GM18508 (cell line): Measurements from ENCODE around the gene RIT2.

Experiments
- ATAC-seq: cut with Tn5 transposase; IDR thresholded peaks from one replicate; pipeline ENCODE4 v1.9.1; 2021; ENCODE audit warnings: moderate number of reproducible peaks; ENCODE audit not compliant: insufficient read depth, unreplicated experiment

The RIT2 gene

DNA sequence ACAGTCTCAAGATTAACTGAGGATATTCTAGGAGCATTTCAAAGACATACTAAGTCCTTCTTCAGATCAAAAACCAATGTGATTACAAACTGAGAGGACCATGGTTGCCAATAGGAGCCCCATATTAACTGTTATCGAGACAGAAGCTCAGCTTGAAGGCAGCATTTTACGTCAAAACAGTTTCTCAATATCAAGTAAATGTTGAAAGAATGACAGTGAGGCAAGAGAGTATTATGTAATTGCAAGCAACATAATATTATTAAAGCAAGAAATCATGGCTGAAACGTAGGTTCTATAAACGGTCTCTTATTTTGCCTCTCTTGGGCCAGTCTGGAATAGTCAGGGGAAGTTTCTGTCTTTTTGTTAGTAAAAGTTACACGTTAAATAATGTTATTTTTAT is 22.9 kb downstream of the RIT2 start:
- ATAC-seq: no peak

DNA sequence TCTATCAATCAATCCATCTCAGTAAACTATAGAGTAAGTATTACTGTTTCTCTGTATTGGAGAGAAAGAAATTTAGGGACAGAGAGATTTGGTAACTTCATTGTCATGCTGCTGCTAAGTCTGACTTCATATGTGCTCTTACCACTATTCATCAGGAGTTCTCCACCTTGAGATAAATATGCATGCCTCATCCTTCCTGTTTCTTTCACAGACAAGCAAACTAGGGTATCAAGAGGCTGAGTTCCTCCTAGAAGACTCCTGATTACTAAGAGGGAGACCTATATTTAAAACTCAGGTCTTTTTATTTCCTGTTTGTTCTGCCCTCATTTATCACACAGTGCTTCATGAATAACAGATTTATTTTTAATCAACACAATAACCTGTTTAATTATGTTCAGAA is 34.1 kb downstream of the RIT2 start:
- ATAC-seq: no peak

DNA sequence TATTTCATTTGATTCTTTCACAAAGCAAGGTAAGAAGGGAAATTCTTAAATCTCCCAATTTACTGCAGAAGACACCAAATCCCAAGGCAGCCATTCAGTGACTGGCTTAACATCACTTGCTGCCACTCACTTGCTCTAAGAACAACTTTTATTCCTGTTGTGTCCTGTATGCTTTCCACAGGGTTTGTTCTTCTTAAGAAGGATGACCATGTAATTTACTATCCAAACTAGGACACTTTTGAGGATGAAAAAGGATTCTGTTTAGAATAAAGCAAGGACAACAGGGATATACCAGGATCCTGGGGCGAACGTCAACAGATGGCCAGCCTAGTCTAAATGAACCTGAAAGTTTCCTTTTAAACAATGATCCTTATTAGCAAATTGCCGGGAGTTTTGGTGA is 34.8 kb downstream of the RIT2 start:
- no peak for ATAC-seq

DNA sequence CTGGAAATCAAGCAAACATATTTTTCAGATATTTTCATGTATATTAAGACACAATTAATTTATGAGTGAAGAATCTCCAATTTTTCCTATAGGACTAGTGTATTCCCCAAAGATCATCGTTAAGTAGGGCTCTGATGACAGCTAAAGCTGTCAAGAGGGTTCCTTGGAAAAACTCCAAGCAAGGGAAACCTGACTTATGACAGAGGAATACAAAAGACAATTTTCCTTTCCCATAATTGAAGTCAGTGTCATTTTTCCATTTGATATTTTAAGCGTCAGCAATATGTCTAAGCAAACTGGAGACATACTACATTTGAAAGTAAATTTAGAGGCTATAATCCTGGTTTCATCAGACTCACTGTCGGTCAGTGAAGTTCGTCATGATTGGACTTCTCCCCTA is 36.1 kb downstream of the RIT2 start:
- no peak for ATAC-seq

DNA sequence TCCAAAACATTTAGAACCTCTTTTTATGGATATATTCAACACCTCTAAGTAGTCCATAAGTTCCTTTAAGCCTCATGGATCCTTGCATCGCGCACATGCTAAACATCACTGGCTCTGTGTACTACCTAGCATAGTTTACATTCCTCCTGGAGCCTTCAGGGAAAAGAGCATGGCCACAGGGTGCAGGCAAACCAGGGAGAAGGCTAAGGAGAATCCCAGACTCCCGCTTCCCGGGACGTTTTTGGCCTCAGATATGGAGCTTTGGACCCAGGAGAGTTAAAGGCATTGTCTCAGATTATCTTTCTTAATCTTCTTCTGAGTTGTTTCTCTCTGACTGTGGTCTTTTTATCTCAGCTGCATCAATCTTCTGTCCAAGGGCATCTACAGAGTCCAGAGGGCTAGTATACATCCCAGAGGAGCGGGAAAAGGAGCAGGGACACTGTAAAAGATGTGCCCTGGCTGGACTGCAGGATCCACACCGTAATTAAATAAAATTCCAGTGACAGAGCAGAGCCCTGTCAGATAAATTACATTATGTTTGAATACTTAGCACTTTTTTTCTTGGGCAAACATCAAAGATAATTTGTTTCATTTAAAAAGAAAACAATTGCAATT is 36.9 kb downstream of the RIT2 start:
- no peak for ATAC-seq

DNA sequence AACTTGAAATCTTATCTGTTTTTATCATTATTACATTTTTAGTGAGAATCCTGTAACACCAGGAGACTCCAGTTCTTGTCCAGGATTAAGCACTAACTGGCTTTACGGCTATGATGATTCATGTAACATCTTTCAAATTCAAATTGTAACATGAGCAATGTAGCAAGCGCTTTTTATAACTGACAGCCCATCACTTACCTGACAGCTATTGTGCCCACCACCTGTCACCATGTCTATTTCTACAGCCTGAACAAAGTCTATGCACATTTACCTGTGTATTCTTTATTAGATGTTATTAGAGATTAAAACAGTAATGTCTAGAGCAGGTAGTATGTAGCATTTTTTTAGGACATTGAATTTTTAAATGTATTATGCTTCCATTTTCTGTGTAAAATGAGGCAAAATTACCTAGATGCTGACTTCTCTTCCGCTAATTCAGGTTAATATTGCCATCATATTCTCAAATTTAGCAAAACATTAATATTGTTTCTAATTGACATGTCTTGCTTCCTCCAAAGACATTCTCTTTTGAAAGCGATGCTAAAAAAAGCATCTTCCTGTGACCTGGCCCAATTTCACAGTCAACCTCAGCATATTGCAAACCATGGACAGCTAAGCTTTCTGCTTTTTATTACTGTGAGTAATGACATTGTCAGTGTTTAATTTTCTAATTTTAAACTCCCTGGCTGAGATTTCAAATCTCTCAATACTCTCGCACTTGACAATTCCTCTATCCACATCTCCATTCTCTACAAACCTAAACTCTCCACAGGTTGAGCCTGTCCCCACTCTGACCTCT is 37.8 kb downstream of the RIT2 start:
- no peak for ATAC-seq

DNA sequence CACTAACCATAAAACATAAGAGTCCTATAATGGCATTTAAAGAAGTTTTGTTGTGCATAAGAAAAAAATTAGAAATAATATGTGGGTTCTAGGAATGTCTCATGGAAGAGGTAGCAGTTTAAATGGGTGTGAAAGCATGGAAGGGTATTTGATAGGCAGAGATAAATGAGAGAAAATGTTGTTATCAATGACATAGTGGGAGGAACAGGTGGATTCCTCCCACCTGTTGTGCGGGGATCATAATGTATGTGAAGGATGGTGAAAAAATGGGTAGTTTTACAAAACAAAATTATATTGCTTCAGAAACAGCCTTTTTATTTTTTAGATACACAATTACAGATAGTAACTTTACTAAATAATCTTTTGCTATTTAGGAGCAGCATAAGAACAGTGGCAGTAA is 41.7 kb downstream of the RIT2 start:
- ATAC-seq: no peak

DNA sequence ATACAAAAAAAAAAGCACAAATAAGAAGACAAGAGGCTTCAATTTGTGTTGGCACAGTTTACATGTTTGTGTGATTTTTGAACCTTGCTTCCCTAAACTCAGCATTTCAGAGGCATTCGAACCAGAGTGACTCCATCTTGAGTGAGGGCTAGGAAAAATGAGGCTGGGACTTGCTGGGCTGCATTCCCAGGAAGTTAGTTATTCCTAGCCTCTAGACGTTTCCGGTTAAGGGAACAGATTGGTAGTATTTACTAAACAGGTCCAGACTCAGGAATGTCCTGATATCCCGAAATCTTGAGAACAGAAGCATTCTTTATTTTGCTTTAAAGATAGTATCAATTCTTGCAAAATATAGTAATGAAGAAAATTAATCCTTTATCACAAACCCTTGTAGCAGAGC is 46.7 kb downstream of the RIT2 start:
- no peak for ATAC-seq

DNA sequence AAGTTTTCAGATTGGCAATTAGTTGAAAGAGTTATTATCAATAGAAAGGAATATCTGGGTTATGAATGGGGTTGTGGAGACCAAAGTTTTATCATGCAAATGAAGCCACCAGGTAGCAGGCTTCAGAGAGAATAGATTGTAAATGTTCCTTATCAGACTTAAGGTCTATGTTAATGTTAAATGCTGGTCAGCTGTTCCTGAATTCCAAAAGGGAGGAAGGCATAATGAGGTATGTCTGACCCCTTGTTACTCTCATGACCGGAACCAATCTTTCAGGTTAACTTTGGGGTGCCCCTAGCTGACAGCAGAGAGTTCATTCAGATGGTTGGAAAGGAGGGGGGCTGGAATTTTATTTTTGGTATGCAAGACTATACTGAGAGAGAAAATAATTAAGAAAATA is 47.9 kb downstream of the RIT2 start:
- ATAC-seq: no peak

DNA sequence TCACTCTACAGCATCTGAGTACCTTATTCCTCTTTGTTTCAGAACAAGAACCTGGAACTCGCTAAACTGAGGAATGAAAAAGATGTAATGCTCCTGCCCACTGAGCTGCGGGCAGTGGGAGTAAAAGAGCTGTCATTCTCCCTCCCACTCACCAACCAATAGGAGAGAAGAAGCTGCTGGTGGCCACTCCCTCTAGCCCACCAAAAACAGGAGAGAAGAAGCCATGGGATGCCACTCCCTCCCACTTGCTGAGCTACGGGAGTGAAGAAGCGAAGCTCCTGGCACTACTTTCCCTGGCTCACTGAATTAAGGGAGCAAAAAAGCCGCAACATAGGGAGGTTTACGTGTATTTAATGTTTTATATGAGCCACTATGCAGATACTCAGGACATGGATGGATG is 53.7 kb downstream of the RIT2 start:
- ATAC-seq: no peak

DNA sequence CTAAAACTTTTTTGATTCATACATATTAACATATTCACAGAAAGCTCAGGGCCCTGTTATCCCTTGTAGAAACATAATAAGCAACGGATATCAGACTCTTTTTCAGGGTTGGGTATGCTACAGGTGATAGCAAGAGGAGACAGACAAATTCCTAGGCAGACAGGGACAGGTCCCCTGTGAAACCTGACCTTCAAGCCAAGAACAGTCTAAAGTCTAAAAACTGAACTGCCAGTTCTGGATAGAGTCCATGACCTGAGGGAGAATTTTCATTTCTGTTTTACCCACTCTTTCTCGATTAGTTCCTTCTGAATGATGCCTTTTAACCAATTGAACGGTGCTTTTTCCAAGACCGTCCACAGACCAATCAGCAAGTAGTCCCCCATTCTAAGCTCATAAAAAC is 54.2 kb downstream of the RIT2 start:
- no peak for ATAC-seq

DNA sequence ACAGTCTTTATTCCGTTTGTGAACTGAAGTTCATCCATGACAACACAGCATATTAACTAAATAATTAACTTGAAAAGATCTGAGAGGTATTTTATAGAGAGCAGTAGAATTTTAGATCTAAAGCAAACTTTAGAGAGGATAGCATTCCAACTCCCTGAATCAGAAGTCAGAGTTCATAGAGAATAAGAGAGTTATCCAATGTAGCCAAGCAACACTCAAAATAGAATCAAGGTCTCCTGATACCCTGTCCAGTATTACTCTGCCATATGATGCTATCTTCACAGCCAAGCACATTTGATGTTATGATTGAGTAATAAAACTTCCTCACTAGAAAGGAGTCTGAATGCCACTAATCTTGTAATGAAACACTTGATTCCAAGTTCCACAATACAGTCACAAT is 55.5 kb downstream of the RIT2 start:
- no peak for ATAC-seq

DNA sequence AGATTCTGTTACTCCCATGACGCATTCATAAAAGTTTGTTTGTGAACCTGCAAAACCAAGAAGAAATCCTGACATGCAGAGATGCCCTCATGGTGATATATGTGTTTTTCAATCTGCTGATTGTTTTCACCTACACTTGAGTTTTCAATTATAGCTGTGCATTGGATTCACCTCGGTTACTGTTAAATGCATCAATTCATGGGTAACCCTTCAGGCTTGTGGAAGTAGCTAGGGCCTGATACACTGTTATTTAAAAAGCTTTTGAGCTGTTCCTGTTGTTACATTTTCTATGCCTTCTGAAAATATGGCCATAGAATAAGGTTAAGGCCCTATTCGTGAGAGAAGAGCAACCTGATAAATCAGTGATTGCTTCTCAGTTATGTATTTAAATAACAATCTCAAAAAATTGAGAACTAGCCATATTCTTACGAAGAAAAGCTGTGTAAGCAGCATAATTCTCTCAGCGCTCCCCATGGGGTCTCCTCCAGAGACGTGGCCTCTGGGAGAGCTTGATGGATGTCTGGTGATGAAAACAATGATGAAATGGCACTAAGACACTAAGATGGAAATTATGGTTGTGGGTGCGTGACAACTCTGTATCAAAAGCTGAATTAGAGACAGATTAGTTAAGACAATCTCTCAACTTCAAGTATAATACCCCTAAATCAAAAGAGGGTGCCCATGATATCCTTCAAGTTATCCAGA is 60.5 kb downstream of the RIT2 start:
- ATAC-seq: no peak

DNA sequence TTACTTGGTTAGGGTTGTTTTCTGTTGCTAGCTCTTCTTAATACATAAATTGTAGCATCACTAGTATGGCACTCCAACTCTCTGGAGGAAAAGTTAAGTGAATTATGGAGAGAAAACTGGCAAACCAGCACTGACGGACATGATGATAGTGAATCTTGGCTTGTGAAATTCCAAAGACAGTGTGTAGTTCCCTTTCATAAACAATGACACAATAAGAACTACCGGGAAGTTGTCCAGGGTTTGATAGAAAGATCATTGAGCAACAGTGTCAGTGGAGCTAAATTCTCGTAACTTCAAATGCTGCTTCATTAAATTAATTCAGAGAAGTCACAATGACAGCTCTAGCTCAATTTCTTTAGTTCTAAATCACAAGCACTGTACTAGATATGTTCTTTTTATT is 66.5 kb downstream of the RIT2 start:
- ATAC-seq: no peak

DNA sequence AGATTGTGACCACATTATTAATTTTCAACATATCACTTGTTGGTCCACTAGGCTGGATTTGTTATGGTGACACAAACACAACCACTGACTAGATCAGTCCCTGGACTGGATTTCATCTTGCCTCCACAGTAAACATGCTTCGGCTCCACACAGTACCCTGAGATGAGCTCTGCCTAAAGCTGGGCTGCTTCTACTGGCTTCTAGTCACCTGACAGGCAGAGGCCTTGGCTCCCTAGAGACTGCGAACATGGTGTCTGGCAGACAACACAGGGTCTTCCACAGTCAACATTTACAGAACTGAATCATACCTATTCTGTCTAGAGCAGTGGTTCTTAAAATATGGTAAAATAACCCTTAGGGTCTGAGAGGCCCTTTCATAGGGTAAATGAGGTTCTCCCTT is 69.2 kb downstream of the RIT2 start:
- no peak for ATAC-seq

DNA sequence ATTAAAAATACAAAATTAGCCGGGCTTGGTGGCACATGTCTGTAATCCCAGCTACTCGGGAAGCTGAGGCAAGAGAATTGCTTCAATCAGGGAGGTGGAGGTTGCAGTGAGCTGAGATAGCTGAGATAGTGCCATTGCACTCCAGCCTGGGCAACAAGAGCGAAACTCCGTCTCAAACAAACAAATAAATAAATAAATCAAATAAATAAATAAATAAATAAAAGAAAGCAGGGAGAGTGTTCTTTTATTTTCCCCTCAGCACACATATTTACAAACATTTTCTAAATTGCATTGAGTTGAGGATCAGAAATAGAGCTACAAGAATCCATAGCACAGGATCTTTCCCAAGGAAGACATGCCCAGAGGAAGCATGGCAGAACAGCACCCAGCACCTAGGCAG is 71.9 kb downstream of the RIT2 start:
- no peak for ATAC-seq

DNA sequence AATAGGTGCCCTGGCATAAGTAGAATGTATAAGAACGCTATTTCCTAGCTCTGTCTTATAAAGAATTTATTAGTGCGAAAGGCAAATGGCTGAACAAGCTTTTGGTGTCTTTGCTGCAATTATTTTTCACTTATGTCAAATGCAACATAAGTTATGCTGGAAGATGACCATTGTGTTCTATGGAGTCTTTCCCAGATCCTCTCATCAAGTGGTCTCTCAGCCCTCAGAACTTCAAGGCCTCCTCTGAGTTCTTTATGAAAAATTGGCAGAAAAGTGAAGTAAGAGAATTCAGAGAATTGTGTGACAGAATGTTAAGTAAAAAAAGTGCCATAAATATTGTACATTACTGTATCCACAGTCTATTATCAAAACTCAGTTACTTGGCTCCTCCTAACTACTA is 75.2 kb downstream of the RIT2 start:
- ATAC-seq: no peak

DNA sequence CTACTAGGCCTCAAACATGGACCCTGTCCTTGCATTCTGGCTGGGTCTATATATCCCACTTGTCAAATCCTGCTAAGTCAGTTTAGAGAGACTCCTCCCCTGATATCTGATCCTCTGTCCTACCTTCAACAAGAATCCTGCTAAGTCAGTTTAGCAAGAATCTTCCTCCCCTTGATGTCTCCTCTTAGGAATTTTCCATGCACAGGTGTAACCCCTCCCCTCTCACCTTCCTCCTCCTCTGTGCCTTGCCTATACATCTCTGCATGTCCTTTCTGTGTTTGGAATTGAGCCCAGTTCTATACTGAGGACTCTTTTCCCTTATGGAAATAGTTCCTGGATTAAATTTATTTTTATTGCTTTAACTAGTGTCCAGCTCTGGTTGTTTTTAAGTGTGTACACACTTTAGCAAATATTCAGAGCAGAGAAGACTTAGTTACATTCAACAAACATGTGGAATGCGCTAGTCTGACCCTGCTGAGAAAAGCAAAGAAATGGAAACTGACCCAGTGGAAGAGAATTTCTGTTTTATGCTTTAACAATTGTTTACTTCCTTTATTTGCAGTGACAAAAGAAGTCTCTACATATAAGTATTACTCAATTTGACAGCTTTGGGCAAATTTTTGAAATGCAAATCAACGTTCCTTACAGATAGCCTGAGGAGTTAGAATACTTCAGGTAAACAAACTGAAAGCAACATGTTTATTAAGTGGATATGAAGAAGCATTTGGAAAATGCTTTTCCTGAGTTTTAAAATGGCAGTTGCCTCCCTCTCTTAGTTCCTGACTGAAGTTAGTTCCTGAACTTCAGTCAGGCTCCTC is 80.6 kb downstream of the RIT2 start:
- ATAC-seq: no peak

DNA sequence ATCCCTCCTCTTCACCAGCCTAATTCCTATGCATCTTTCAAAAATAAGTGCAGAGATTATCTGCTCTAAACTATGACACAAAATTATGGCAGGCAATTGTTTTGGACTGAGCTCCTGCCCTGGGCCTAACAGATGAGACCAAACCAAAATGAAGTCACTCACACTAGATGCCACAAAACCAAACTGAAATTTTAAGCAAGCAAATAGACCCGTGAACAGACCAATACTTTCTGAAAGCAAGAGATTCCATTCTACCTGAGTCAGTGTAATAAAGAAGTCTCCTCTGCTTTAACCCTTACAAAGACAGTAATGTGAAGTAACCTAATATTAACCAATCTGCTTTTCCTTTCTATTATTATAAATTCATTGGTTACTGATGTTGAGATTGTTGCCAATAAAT is 84.3 kb downstream of the RIT2 start:
- no peak for ATAC-seq

DNA sequence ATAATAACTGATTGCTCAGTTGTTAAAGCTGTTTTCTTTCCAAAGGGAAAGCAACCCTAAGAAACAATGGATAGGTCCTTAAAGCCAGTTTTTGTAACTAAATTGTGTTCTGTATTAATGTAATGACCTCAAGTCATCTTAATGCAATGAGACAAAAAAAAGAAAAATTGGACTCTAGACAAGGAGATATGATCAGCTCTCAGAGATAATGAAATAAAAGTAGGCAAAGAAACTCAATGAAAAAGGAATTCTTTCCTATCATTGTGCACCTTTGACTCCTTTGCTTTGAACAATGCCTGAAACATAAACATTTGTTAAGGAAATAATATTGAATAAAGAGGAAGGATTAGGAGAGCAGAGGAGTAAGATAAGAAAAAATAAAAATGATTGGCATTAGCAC is 86.1 kb downstream of the RIT2 start:
- ATAC-seq: no peak

DNA sequence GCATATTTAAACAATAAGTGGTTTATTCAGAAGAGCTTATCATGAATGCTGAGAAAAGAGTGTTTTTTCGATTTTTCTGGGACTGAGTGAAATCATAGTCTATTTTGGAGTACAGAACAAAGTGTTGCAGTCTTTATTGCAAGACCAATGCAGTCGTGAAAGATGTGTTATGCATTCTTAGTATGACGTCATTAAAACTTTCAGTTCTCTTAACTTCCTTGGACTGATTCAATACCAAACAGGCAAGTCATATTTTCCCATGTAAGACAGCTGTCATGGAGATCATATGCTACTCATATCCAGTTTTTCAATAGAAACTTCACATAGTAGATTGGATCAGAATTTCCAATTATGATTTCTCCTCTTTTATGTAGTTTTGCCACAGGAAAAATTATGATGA is 92.6 kb downstream of the RIT2 start:
- no peak for ATAC-seq
